OCI-LY7 (cell line): ENCODE results near the gene VPS26A.

ENCODE experiments used
- CTCF ChIP-seq: fragments of 200-600 bp; sonication (generic); conservative IDR thresholded peaks from 2 replicates; pipeline ENCODE4 v1.5.1; 2014; ENCODE audit warnings: mild to moderate bottlenecking, antibody characterized with exemption, low read length, moderate library complexity, mixed read lengths
- EZH2phosphoT487 ChIP-seq: fragments of 200-600 bp; sonication (generic); IDR thresholded peaks from 2 replicates; pipeline ENCODE4 v1.6.1; 2018; ENCODE audit warnings: low read depth, borderline replicate concordance, mild to moderate bottlenecking, mixed run types, antibody characterized with exemption, low read length, moderate library complexity, mixed read lengths

GRCh38 chr10:69119896-69120295, 4.1 kb upstream of the VPS26A start:
- TF ChIP-seq CTCF (no peak), EZH2phosphoT487 (no peak)
